NCI-H2107 (cell line): ENCODE measurements around the gene NEK7.

Experiments used
- DNase-seq: peaks from one replicate; lab custom pipeline; 2025; lab: John Stamatoyannopoulos, UW

NEK7 gene

DNA sequence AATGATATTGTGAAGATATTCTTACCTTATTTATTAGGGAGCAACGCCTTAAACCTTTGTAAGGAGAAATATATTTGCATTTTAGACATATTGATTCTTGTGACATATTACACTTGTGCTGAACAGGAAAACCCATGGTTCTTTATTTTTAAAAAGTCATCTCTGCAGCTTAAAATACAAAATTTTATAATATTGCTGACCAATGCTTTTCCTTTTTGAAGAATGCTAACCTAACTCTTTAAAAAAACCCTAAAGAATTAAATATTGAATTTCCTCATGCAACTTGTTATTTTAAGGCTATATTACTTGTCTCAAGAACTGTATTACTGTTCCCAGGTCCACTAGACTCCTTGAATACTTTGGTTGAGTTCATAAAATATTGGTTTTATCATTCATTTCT lies 99.0 kb downstream of the NEK7 start:
- DNase-seq, result no peak

DNA sequence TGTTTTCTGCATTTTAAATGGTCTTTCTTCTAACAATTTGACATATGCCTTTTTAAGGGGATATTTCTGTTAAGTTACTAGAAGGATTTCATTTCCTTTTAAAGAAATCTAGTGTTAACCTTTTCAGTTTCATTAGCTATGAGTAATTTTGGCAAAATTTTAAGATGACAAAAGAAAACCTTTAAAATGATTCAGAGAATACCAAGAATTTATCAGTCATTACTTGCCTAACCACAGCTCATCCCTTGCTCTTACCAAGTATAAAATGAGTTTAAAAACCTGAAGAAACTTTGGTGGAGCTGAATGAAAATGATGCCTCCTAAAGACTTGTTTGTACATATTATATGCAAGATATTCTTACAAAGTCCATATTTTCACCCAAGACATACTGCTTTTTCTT lies 101.7 kb downstream of the NEK7 start:
- no peak for DNase-seq

DNA sequence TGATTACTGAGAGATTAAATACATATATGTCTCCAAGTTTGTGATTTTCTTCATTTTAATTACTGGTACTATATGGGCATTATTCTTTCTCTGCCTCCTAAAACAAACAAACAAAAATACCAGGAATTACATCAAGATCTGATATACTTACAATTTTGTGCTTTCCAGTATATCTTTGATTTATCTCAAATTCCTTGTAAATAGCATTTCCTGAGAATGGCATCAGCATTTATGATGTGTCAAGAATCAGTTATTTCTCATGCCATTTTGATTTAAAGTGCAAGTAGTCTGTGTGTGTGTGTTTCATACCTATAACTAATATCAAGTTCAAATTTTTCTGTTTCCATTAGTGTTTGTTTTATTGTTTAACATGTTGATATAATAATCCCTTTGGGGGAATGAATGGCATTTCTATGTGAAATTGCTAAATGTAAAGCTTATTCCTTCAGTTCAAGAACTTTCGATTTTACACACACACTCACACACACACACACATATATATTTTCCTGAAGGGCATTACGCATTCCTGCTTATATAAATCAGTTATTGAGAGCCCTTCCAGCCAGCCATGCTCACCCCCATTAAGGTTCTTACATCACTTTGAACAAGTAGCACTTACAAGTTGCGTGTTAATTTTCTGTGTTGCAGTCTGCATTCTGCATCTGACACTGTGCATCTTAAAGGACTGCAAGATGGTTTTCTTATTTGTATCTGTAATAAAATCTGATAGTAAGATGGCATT lies 102.7 kb downstream of the NEK7 start:
- no peak for DNase-seq

DNA sequence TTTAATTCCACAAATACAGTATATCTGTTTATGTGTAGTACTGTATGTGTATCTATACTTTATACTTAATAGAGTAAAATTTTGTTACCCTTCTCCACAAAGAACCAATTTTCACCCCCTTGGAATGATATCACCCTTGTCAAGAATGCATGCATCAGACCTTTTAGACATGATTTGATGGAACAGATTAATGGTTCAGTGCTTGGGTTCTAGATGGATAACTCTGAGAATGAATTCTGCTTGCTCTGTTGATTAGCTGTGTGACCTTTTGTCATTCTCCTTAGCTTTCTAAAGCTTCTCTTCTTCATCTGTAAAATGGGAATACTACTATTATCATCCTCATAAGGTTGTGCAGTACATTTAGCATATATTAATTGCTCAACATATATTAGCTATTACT lies 105.1 kb downstream of the NEK7 start:
- no peak for DNase-seq

DNA sequence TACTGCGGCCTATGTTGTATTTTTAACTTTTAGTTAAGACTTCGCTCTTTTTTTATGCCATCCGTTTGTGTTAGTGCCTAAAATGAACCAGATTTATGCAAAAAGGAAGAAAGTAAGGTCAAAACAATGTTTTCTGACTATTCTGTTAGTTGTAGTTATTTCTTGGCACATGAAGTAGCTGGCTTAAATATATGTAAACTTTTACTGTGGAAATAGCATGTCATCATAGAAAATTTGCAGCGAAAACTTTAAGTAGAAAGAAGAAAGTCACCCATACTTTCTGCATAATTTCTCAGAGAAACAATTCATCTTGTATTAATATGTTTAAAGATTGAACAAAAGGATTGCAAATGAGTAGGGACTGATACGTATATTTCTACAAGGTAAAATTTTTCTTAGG lies 106.4 kb downstream of the NEK7 start:
- no peak for DNase-seq

DNA sequence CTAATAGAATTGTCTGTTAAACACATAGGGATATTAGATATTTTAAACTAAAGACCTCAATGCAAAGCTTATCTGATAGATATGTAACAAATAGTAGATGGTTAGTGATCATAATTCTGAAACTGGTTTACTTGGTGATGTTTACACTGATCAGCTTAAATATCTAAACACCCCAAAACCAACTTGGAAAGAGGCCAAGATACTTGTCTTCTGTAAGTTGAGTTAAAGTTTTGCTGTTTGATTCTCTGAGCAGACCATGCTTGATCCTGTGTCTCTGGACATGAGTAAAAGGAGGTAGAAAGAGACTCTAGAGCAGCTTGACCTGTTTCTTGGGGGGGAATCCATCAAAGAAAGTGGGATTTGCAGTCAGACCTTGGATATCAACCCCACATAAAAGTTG lies 107.5 kb downstream of the NEK7 start:
- DNase-seq, result no peak

DNA sequence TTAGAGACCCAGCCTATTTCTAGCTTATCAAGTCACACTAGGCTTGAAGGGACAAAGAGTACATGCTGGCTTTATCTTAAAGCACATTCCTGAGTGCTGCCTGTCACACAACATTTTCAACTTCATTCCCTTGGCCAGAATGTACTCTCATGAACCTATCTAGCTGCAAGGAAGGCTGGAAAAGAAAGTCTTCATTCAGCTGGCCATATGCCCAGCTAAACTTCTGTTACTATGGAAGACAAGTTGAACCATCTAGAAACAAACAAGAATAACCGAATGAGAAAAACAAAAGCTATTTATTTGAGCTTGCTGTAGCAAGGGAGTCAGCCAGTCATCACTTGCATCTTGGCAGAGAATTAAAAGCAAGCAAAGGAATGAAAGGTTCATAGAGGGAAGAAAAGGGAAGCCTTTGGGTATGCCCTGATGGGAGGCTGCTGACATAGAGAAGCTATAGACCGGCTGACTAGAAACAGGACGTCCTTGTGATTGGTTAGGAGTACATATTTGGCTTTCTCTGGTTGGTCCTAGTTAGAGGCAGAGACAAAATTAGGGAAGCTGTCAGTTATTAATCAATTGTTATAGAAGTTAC lies 108.4 kb downstream of the NEK7 start:
- DNase-seq, result no peak

DNA sequence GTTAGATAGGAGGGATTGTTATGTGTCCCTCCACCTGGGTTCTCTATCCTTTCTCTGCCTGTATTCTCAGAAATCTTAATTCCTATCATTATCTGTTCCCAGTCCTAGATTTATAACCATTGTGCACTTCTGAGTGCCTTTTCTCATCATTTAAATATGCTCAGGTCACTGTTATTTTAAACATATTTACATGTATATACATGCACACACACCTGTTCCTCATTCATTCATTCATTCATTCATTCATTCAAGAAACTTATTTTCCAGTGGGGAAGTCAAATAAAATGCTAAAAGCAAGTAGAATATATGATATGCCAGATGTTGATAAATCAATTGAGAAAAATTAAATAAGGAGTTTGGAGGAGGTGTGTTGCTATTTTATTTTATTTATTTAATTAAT lies 110.3 kb downstream of the NEK7 start:
- no peak for DNase-seq

DNA sequence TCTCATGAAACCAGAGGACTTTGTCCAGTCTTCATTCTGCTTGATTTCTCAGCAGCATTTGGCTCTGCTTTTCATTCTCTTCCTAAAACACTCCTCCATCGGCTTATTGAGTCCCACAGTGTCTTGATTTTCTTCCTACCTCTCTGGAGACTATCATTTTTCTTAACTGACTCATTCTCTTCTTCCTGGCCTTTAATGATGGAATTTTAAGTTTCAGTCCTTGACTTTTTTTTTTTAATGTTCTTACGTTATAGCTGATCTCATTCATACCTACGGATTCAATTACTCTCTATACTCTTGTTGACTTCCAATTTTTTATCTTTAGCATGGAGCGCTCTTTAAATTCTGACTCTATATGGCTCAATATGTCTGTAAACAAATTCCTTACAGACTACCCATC lies 111.1 kb downstream of the NEK7 start:
- DNase-seq, result no peak

DNA sequence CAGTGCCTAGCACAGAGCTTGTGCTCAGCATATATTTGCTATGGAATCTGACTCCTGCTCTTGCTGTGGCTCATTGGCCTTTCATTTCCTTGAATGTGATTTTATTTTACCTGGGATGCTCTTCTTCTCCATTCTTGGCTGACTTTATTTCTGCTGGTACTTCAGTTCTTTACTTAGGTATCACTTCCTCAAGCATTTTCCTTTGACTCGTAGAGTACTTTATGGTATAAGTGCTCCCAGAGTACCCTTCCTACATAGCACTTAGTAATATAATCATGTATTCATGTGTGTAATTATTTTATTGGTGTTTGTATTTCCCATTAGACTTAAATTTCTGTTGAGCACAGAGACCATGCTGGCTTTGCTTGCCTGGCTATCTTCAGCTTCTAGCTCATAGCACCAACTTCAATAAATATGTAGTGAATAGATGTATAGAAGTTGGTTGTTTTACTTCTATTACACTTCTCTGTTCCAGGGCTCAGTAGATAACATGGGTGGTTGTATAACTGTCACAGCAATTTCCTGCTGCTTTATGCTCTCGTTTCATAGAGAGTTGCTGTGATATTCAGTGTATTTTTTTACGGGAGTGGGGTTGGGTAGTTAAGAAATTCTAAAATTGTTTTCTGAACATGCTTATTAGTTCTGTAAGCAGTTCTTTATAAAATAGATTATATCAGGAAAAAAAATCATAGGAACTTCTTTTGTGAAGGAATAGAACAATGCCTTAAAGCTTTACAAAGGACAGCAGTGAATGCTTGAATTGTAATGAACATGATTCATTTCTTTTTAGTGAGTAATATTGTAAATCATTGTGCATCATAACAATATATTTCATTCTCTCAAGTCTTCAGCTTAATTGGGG lies 112.2 kb downstream of the NEK7 start:
- DNase-seq, result no peak

DNA sequence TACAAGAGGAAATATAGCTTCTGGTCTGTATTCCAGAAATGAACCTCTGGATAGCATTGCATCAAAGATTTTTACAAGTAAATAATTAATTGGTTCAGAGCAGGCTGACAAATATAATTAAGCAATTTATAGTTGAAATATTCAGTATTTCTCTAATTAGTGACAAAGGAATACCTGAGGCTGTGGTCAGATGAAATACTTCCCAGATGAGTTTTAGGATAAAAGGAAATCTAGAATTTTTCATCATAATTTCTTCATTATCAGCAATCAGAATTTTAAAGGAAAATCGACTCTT lies 112.8 kb downstream of the NEK7 start:
- no peak for DNase-seq

DNA sequence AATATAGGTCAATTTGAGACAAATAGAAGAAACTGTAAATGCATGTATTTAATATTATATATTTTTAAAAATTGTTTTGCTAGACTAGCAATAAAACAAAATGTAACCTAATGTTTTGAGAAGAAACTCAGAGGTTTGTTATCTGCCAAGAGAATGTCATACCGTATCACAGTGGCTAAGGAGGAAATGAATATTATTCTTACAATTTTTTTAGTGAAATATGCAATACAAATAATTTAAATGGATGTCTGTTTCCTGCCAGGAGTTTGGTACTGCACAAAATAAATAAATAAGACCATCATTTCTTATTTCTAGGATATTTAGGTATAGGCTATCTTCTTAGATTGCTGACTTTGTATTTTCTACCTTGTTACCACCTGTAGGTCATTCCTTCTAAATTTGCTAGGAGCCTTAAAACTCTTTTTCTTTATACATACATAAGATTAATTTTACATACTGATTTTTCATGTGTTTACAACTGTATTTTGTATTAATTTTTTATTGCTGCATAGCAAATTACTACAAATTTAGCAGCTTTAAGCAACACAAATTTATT lies 113.6 kb downstream of the NEK7 start:
- no peak for DNase-seq

DNA sequence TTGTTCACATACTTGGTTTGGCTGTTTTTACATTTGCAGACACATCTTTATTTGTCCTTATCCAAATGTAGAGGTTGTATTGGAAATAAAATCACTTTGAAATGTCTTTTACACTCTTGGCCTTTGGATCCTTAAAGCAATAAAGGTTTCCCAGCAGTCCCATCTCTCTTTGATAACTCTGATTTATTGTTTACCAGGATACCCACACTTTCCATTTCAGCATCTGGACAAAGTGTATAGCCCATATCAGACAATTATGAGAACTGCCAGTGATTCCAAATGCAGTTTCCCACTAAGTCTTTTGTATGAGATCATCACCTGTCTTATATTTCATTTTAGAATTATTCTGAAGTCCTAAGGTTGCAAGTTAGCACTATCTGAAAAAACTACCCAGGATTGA lies 114.7 kb downstream of the NEK7 start:
- DNase-seq, result no peak

DNA sequence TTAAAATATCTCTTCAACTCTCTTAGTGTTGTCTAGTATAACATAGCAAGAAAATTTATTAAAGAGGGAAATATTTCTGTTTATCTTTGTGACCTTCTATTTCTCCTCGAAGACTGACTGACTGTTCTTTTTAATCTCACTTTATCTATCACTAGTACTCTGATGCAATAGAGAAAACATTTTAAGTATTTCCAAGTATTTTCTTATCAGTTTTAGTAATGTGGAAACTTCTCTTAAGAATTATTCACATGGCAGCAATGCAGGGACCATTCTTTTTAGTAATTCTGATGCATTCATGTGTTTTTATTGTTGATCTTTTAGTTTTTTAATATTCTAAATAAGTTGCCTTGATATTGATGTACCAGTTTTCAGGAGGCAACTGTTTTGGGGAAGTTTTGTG lies 115.7 kb downstream of the NEK7 start:
- no peak for DNase-seq

DNA sequence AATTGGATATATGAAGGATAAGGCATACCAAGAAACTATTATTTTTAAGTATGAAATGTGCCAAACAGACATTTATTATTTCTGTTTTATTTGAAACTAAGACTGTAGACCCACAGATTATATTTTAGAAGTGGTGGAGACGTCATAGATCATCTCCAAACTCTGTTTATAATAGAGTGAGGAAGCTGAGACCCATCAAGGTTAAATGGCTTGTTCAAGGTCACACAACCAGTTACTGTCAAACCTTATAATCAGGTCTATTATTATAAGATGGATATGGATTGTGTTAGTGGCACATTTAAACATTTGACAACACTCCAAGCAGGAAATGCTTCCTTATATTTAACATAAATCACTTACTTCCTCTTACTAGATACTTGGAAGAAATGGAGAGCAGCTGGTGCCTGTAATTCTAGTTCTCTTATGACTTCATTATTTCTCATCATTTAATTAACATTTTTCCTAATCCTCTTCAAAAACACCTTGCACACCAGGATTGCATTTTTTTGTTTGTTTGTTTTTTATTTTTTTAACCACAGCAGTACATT lies 117.0 kb downstream of the NEK7 start:
- no peak for DNase-seq

DNA sequence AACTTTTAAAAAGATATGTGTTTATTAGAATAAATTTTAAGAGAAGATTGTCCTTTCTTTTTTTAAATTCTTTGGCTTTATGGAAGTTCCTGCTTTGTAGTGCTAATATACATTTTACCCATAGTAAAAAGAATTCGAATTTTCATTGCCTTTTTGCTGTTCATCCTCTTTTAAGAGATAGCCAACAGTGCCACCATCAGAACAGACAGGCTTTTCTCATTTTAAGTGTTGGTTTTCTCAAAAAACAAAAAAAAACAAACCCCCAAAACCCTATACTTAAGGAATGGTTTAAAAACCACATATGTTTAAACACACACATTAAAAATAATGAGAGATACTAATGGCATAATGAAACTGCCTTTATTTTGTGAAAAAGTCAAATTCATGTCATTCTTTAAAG lies 118.8 kb downstream of the NEK7 start:
- DNase-seq, result no peak

DNA sequence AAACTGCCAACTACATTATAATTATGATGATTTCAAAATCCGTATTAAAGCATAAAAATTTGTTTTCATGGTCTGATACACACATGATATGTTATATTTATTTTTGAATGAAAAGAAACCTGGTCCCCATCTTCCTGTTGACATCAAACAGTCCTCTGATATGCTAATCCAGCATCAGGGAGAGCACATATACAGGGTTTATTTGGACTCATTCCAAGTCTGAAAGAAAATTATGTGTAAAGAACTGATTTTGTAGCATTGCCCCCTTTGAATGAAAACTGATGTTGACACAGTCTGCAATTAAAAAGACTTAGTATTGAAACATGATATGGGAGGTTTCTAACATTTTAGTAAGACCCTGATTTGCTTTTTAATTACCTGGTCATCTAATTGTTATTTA lies 119.4 kb downstream of the NEK7 start:
- DNase-seq, result no peak

DNA sequence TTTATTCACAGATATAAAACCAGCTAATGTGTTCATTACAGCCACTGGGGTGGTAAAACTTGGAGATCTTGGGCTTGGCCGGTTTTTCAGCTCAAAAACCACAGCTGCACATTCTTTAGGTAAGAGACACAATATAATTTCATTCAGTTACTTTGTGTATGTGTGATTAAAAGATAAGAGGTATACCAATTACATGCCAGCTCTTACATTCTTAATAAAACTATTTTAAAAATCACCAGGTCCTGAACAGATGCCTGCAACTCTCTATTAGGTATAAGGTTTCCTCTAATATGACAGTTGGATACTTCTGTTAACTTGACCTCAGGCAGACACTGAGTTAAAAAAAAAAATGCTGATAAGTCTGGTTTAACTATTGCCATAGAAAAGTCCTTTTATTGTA lies 122.1 kb downstream of the NEK7 start:
- DNase-seq, result no peak

DNA sequence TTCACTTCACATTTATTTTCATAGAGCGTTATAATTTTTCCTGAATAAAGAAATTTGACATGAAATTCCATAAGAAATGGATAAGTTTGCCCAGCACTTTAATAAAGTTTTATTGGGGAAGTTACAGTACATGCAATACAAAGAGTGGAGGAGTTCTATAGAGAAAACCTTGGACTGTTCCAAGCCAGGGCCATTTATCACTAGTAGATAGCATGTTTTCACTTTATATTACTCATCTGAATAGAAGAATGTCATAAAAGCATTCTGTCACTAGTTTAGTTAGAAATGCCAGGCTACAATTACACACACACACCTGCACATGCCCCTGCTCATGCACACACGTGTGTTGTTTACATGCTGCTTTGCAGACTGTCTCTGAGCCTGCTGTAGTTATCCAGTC lies 123.3 kb downstream of the NEK7 start:
- no peak for DNase-seq

DNA sequence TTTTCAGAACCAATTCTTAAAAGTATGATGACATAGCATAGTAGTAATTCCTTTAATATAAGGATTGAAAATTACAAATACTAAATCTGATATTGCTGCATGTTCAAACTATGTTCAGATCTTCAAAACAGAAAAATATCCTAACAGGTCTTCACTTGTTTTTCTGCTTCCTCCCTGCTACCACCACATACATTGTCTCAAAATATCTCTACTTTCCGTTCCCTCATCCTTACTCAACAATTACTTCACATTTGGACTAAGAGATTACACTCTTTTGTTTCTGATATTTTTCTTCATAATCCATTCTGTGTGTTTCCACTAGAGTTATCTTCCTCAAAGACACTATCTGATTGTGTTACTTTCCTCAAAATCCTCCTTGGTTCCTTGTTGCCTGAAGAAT lies 125.1 kb downstream of the NEK7 start:
- DNase-seq, result no peak

DNA sequence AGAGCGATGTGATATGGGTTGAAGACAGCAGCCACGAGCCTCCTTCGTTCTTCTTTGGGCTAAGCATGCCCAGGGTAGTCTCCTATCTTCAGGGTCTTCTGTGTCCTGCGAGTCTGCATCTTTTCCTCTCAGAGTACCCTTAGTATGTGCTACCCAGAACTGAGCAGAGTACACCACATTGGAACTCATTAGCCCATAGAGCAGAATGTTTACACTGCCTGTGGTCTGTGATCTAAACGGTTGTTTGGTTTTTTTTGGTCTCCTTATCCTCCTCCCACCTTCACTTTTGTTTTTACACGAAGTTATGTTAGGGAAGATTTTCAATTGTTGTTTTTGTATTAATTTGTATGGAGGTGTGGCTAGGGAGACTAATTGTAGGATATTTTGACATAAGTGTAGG lies 126.4 kb downstream of the NEK7 start:
- DNase-seq, result no peak

DNA sequence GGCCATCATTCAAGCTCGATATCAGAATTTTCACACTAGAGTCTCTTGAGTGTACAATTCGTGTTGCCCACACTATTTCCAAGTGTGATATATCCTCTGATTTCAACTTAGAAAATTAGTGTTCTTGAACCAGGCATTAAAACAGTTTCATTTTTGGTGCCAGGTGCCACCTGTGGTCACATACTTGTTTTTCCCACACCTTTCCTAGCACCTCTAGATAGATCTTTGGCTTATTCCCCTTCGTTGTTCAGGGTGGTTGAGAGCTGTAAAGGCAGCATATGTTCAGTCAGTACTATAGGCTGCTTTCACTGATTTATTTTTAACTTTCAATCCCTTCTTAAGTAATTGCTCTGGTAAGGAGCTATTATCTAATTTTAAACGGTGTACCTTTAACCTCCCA lies 131.1 kb downstream of the NEK7 start:
- DNase-seq, result no peak
